Testis (tissue), 3 donors: Measurements from ENCODE around the gene SSBP3. TPM values are rescaled to one million over a fixed set of nuclear protein-coding genes. Genes with fewer than 3 reads are reported as not detected.

Source experiments
- DNase-seq: peaks from one replicate; pipeline ENCODE4 v3.0.0-alpha.2; 2019
- H3K27ac ChIP-seq, 2 donors: fragments of 200-600 bp; sonication (generic); one replicate each; pipeline ENCODE4 v1.5.1; 2019
- H3K27me3 ChIP-seq: fragments of 200-600 bp; sonication (generic); one replicate; pipeline ENCODE4 v1.5.1; 2019
- H3K36me3 ChIP-seq: fragments of 200-600 bp; sonication (generic); one replicate; pipeline ENCODE4 v1.5.1; 2017; ENCODE audit warnings: low read depth; ENCODE audit errors: missing control alignments
- H3K4me1 ChIP-seq: fragments of 200-600 bp; sonication (generic); one replicate; pipeline ENCODE4 v1.5.1; 2019
- H3K4me3 ChIP-seq, 2 donors: fragments of 200-600 bp; sonication (generic); one replicate each; pipeline ENCODE4 v1.5.1; 2017 to 2019
- H3K9me3 ChIP-seq: fragments of 200-600 bp; sonication (generic); one replicate; pipeline ENCODE4 v1.5.1; 2017
- POLR2A ChIP-seq: fragments of 450-650 bp; IDR thresholded peaks from one replicate; pipeline ENCODE4 v1.6.1; 2017; ENCODE audit warnings: antibody characterized with exemption, mild to moderate bottlenecking, moderate library complexity
- WGBS, 2 donors: methylation state at CpG; one replicate each; pipeline ENCODE4 v1.1.5; 2018; 5-methylcytosine and 5-hydroxymethylcytosine counted together
- intact Hi-C: fragments of 100-400 bp; cut with DNase I; formaldehyde crosslinking; loops from one replicate; pipeline ENCODE4 v1.15.1; 2023; ENCODE audit warnings: low total_unique reads
- polyA plus RNA-seq: library from polyadenylated mRNA; stranded (reverse); fragments of 350-450 nt; fragmentation: Illumina TruSeq; extraction: RNeasy Lipid Tissue Mini Kit (QIAGEN cat#74804); gene quantifications from one replicate; pipeline ENCODE4 v1.2.3, GENCODE V29; 2014; ENCODE audit warnings: low read depth, low replicate concordance; ENCODE audit not compliant: insufficient read depth
- total RNA-seq, 2 donors: library from RNA; depleted of rRNA; stranded (reverse); fragments of >200 nt; gene quantifications; one replicate each; pipeline ENCODE4 v1.2.3, GENCODE V29; 2016
- TF ChIP-seq, protein P1 (sequence below), 3 experiments: fragments of 450-650 bp in 2 of 3; fragments of 200-600 bp in 1 of 3; sonication (generic) in 1 of 3; IDR thresholded peaks; one replicate each; pipeline ENCODE4 v1.5.1; 2016 to 2019; ENCODE audit warnings: antibody characterized with exemption in 3 of 3, mild to moderate bottlenecking in 2 of 3, moderate library complexity in 1 of 3

The SSBP3 gene
- total and polyA plus RNA-seq, 3 donors from 2014 or later: 88.8 to 99.0 (median 91.6) TPM

DNA sequence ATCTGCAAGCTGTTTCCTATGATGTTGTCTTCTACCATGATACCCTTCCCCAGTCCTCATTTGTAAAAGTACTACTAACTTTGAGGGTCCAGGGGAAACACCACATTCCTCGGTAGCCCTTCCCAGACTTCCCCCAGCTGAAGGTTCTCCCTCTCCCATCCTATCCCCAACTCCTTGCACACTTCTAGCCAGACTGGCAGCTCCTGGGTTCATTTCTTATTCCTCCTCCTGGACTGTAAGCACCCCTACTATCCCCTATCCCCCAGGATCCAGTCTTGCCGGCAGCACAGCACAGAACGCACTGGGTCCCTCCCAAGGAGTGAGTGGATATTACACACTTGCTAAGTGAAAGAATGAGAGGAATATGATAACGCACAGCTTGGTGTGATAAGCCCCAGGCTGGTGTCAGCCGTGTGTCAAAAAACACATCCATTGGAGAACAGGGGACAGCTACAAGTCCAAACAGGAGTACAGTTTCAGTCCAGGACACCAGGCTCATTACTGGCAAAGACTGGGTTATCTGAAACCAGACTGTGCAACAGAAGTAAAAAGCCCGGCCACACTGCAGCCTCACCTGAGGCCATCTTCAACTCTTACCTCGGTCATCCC is 100.2 kb downstream of the SSBP3 start:
- H3K27ac ChIP-seq: no peak overlapping the region
- H3K27me3 ChIP-seq: no peaks in the 10 kb centered on the region
- H3K36me3 ChIP-seq: no peaks in the 10 kb centered on the region
- peaks cover 40% of the 10 kb centered on the region for H3K4me1 ChIP-seq
- no peaks in the 10 kb centered on the region for H3K9me3 ChIP-seq
- H3K4me3 ChIP-seq: no peak overlapping the region
- intact Hi-C loops: no loop called here
- DNase-seq: no peak
- WGBS, 2 donors: 71 to 78% methylated on average over 7 of the region's 7 CpGs
- no peak for TF ChIP-seq POLR2A
- TF ChIP-seq, protein P1, sequence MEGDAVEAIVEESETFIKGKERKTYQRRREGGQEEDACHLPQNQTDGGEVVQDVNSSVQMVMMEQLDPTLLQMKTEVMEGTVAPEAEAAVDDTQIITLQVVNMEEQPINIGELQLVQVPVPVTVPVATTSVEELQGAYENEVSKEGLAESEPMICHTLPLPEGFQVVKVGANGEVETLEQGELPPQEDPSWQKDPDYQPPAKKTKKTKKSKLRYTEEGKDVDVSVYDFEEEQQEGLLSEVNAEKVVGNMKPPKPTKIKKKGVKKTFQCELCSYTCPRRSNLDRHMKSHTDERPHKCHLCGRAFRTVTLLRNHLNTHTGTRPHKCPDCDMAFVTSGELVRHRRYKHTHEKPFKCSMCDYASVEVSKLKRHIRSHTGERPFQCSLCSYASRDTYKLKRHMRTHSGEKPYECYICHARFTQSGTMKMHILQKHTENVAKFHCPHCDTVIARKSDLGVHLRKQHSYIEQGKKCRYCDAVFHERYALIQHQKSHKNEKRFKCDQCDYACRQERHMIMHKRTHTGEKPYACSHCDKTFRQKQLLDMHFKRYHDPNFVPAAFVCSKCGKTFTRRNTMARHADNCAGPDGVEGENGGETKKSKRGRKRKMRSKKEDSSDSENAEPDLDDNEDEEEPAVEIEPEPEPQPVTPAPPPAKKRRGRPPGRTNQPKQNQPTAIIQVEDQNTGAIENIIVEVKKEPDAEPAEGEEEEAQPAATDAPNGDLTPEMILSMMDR (IDR thresholded peaks at IDR 0.05): no peak

DNA sequence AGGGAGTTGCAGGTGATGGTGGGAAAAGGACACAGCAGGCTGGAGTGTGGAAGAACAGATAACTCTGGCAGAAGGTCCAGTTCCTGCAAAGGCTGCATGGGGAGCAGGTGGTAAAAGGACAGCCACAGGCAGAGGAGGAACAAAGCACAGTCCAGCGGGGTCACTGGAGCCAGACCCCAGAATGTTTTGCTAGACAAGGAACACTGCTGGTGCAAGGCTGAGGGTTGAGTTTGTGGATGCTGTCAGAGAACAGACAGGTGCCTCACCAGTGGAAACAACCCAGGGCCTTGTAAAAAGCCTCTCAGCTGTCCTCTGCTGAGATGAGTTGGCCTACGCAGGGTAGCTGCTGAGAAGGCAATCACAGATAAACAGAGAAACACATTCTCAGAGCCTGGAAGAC is 101.7 kb downstream of the SSBP3 start:
- 70 to 81% methylated on average over 2 of the region's 2 CpGs for WGBS, 2 donors
- H3K4me3 ChIP-seq: no peak overlapping the region
- H3K27ac ChIP-seq: no peak overlapping the region
- no peaks in the 10 kb centered on the region for H3K27me3 ChIP-seq
- no peaks in the 10 kb centered on the region for H3K9me3 ChIP-seq
- peaks cover 27% of the 10 kb centered on the region for H3K4me1 ChIP-seq
- DNase-seq: no peak
- intact Hi-C loops: no loop called here
- no peaks in the 10 kb centered on the region for H3K36me3 ChIP-seq
- TF ChIP-seq, protein P1 (IDR thresholded peaks at IDR 0.05): no peak
- no peak for TF ChIP-seq POLR2A

DNA sequence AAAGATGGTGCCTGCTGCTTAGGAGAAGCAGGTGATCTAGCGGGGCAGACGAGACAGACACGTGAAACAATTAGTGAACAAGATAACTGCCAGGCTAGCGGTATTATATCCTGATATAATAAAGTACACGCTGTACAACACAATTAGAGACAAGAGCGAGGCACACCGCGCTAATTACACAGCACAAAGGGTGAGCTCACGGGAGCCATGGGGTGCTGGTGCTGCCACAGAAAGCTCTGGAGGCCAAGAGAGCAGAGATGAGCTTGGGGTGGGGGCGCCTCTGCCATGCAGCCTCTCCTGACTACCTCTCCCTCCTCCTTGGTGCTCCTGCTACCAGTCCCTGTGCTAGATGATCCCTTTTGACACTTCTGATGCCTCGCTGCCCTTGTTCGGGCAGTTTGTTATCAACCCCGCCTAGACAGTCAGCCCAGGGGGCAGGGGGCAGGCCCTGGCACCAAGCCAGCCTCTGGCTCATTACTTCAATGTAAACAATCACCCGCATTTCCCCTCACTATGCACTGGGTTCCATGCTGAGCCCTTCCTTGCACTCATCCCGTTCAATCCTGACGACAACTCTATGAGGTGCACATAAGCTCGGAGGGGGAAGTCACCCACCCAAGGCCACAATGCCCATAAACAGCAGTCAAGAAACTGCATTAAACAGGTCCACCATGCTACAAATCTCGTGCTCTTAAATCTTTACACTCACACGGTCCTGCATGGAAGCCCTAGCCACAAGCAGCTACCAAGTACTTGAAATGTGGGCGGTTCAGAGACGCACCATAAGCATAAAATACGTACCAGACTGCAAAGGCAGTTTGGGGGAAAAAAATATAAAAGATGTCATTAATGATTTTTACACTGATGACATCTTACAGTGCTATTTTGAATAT is 103.0 kb downstream of the SSBP3 start:
- TF ChIP-seq POLR2A: no peak
- TF ChIP-seq, protein P1 (IDR thresholded peaks at IDR 0.05): no peak
- Histone ChIP-seq H3K4me3 (no peak overlapping the region), H3K27me3 (no peaks in the 10 kb centered on the region), H3K36me3 (no peaks in the 10 kb centered on the region), H3K9me3 (no peaks in the 10 kb centered on the region), H3K27ac (no peak overlapping the region), H3K4me1 (peaks cover 31% of the 10 kb centered on the region)
- WGBS, 2 donors: 67 to 72% methylated on average over 22 of the region's 22 CpGs
- no peak for DNase-seq
- intact Hi-C loops: no loop called here

DNA sequence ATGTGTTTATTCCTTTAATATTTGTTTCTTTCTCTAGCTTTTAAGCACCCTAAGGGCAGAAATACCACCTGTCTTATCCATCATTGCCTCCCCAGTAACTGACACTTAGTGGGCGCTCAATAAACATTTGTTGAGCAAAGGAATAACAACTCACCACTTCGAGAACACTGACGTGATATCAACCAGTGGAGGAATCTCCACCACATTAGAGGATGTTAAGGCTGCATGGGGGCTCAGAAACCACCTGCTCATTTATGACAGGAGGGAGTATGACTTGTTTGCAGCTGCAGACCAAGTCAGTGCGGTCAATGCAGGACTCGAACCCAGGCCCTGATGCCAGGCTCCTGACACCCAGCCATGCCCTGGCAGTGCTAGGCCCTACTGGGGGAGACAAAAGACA is 103.6 kb downstream of the SSBP3 start:
- DNase-seq: no peak
- Histone ChIP-seq H3K4me3 (no peak overlapping the region), H3K9me3 (no peaks in the 10 kb centered on the region), H3K27me3 (no peaks in the 10 kb centered on the region), H3K27ac (no peak overlapping the region), H3K36me3 (no peaks in the 10 kb centered on the region), H3K4me1 (peaks cover 38% of the 10 kb centered on the region)
- WGBS, 2 donors: 82 to 84% methylated on average over 5 of the region's 5 CpGs
- intact Hi-C loops: no loop called here
- TF ChIP-seq, protein P1 (IDR thresholded peaks at IDR 0.05): no peak
- no peak for TF ChIP-seq POLR2A
